Activated gamma-delta T cell (primary cell): ENCODE data around the gene ATP6V0D1.

Source experiments
- DNase-seq: peaks from one replicate; lab custom pipeline; 2025; lab: John Stamatoyannopoulos, UW

Gene ATP6V0D1

GRCh38 chr16:67407176-67407787 lies 73.7 kb downstream of the ATP6V0D1 start:
- no peak for DNase-seq

- DNase-seq, result no peak
Observed at GRCh38 chr16:67406111-67406971, 74.6 kb downstream of the ATP6V0D1 start.

GRCh38 chr16:67405336-67405735 lies 75.6 kb downstream of the ATP6V0D1 start:
- DNase-seq, result no peak

GRCh38 chr16:67404740-67405226 lies 76.2 kb downstream of the ATP6V0D1 start:
- DNase-seq, result no peak

- DNase-seq, result no peak
Observed at GRCh38 chr16:67403976-67404555, 76.9 kb downstream of the ATP6V0D1 start.

GRCh38 chr16:67400901-67401300 lies 80.1 kb downstream of the ATP6V0D1 start:
- DNase-seq, result no peak

DNA sequence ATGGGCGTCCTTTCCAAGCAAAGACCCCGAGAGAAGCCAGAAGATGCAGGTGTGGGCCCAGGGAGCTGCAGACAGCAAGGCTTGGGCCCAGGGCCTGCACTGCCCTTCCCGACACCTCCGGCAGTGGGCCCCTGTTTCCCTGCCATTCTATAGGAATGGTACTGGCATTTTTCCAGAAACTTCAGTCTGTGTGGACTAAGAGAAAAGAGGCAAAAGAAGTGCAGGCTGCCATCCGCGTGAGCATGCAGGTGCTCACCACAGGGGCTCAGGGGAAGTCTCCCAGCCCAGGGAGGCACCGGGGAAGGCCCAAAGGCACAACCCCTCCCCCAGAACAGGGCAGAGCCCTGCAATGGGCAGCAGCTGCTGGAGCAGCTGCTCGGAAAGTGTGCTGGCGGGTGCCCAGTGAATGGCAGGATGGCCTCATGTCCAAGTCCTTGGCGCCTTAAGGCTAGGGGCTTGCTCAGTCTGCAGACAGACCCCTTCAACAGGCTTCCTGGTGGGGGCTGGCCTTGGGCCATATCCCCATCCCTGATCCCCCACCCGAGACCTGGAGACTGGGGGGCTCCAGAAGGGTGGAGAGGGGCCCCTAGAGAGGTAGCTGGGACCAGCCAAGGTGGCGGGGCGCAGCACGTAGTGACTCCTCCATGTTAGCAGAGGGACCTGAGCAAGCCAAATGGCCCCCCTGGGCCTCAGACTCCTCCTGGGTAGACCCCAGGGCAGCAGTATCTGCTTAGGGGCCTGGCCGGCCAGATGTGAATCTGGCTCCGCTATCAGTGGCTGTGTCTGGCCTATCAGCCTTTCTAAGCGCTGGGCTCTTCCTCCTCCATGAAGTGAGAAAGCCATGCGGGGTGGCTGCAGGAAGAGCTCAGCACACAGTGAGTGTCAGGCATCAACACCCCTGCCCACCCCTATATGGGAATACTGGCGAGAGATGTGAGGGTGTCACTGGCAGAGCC lies 80.9 kb downstream of the ATP6V0D1 start:
- DNase-seq, result no peak

GRCh38 chr16:67399218-67399733 lies 81.7 kb downstream of the ATP6V0D1 start:
- DNase-seq, result no peak

GRCh38 chr16:67398546-67399217 lies 82.3 kb downstream of the ATP6V0D1 start:
- DNase-seq, result no peak

- no peak for DNase-seq
Observed at GRCh38 chr16:67397812-67398545, 83.0 kb downstream of the ATP6V0D1 start.

GRCh38 chr16:67397036-67397801 lies 83.7 kb downstream of the ATP6V0D1 start:
- no peak for DNase-seq

- DNase-seq, result no peak
Observed at GRCh38 chr16:67396159-67397035, 84.6 kb downstream of the ATP6V0D1 start.

DNA sequence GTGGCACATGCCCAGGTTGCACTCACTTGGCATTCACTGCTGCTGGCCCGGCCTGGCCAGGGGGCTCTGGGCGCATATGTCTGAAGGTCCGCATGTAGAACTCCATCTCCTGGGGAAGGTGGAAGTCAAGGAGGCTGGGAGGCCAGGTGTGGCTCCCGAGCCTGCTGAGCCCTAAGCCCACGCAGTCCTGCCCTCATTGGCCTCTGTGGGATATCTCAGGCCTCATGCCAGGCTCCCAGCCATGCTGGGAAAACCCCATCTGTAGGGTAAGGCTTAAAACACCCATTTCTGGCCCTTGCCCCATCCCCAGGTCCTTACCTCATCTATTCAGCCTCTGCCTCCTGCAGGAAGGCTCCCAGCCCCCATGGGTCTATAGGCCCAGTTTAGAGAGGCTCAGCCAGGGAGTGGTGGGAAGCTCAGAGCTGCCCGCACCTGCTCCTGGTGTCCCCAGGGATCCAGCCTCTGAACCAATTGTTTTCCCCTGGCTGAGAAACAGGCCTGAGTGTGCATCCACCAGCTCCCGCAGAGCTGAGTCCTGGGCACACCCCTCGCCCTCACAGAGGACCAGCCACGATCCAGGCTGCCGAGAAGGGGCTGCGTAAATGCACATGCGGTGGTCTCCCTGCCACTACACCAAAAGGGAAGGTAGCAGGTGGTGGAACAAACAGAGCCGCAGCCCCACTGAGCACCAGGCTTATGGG lies 85.3 kb downstream of the ATP6V0D1 start:
- no peak for DNase-seq

DNA sequence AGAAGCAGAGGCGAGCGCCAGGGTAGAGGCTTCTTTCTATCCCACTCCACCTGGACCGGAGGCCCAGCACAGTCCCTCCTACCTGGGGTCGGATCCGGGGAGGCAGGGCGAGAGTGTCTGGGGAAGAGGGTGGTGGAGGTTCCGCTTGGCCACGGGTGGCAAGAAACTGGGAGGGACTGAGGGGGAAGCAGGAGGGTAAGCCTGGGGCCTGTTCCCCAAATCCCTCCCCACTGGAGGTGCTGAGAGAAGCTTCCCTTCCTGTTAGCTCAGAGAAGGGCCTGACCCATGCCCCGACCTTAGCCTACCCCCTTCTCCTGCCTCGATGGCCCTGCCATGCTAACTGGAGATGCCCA lies 85.9 kb downstream of the ATP6V0D1 start:
- DNase-seq, result no peak

DNA sequence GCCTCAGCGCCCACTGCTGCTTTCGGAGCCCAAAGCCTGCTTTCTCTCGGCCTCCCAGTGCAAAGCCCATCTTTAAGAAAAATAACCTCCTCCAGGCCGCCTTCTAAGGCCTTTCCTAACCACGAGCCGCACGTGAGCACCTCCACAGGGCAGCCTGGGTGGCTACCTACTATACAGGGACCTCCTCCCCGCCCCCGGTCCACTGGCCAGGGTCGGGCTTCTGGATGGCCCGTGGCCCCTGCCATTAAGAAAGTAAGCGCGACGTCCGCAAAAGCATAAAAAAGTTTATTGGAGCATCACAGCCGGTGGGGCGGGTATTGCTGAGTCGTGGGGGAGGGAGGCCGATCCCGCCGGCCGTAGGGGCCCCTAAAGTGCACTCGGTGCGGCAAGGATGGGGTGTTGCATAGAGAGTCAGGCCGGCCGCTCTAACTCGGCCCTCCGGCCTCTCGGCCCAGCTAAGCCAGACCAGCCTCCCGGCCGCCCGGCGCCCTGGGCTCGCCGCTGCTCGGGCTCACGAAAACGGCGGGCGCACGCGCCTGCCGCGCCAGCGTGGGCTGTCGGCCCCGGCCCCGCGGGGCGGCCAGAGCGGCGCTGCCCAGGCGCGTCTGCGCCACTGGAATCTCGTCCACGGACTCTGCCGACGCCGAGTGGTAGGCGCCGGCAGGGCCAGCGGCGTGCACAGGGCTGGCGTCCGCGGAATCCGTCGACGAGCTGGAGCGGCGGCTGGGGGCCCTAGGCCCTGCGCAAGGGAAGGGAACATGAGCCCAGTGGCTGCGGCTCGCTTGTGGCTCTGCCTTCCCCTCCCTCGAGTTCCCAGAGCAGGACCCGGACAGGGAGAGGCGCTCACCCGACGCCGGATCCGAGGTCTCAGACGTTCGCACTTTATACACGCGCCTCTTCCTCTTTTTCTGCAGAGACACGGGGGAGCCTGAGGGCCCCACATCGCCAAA lies 86.5 kb downstream of the ATP6V0D1 start:
- DNase-seq, result no peak

DNA sequence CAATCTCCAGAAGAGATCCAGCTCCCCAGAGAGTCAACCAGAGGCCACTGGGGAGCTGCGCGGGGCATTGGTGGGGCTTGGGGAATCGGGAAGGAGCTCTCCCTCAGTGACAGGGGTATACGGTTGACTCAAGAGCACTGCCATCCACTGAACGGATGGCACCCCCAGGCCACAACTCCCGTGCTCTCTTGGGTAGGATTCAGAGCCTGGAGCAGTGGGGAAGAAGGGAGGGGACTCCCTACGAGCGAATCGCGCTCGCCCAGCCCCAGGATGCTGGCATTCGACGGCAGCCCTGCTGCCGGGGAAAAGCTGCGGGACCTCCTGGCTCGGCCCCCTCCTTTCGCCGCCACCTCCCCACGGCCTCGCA lies 87.2 kb downstream of the ATP6V0D1 start:
- no peak for DNase-seq
